Measurements from ENCODE around the gene IFT27. TPM values are rescaled to one million over a fixed set of nuclear protein-coding genes. Genes with fewer than 3 reads are reported as not detected.

The IFT27 gene
- total and polyA plus RNA-seq, 2 experiments from 2014 or later: 56.7 to 60.7 TPM

GRCh38 chr22:36806835-36807234 lies 30.9 kb upstream of the IFT27 start:
- DNase-seq (ENCODE audit: low read depth in 1 of 2, low spot score in 1 of 2): peak in 1 of 2 donors; percentile 42
- Histone ChIP-seq H3K4me3 (no peak overlapping the region), H3K9me3 (ENCODE audit: low read depth) (no peaks in the 10 kb centered on the region), H3K27me3 (no peaks in the 10 kb centered on the region), H3K27ac (no peak overlapping the region), H3K4me1 (ENCODE audit: low read depth) (peaks cover 6% of the 10 kb centered on the region), H3K36me3 (no peaks in the 10 kb centered on the region)
- no peak for TF ChIP-seq CTCF (IDR thresholded peaks at IDR 0.05; ENCODE audit: low read depth, low read length)

- no peak overlapping the region for H3K4me3 ChIP-seq
- no peaks in the 10 kb centered on the region for H3K27me3 ChIP-seq
- H3K36me3 ChIP-seq: no peaks in the 10 kb centered on the region
- no peaks in the 10 kb centered on the region for H3K4me1 ChIP-seq (ENCODE audit: low read depth)
- no peak overlapping the region for H3K27ac ChIP-seq
- DNase-seq (ENCODE audit: low read depth in 1 of 2, low spot score in 1 of 2): no peak
- no peaks in the 10 kb centered on the region for H3K9me3 ChIP-seq (ENCODE audit: low read depth)
- TF ChIP-seq CTCF (IDR thresholded peaks at IDR 0.05; ENCODE audit: low read depth, low read length): no peak
Observed at GRCh38 chr22:36803358-36803757, 27.4 kb upstream of the IFT27 start.

- no peak for TF ChIP-seq CTCF (IDR thresholded peaks at IDR 0.05; ENCODE audit: low read depth, low read length)
- Histone ChIP-seq H3K9me3 (ENCODE audit: low read depth) (no peaks in the 10 kb centered on the region), H3K4me1 (ENCODE audit: low read depth) (peaks cover 4% of the 10 kb centered on the region), H3K4me3 (no peak overlapping the region), H3K27ac (no peak overlapping the region), H3K27me3 (no peaks in the 10 kb centered on the region), H3K36me3 (no peaks in the 10 kb centered on the region)
- no peak for DNase-seq (ENCODE audit: low read depth in 1 of 2, low spot score in 1 of 2)
Observed at GRCh38 chr22:36798674-36799066, 22.8 kb upstream of the IFT27 start.

GRCh38 chr22:36797911-36798673 lies 22.2 kb upstream of the IFT27 start:
- Histone ChIP-seq H3K9me3 (ENCODE audit: low read depth) (no peaks in the 10 kb centered on the region), H3K4me3 (no peak overlapping the region), H3K27me3 (no peaks in the 10 kb centered on the region), H3K36me3 (no peaks in the 10 kb centered on the region), H3K27ac (no peak overlapping the region), H3K4me1 (ENCODE audit: low read depth) (peaks cover 4% of the 10 kb centered on the region)
- DNase-seq (ENCODE audit: low read depth in 1 of 2, low spot score in 1 of 2): no peak
- no peak for TF ChIP-seq CTCF (IDR thresholded peaks at IDR 0.05; ENCODE audit: low read depth, low read length)

- no peak for TF ChIP-seq CTCF (IDR thresholded peaks at IDR 0.05; ENCODE audit: low read depth, low read length)
Observed at GRCh38 chr22:36797374-36797773, 21.5 kb upstream of the IFT27 start.

More at GRCh38 chr22:36797374-36797773, 21.5 kb upstream of the IFT27 start:
- Histone ChIP-seq H3K9me3 (ENCODE audit: low read depth) (no peaks in the 10 kb centered on the region), H3K4me3 (no peak overlapping the region), H3K36me3 (no peaks in the 10 kb centered on the region), H3K27me3 (no peaks in the 10 kb centered on the region), H3K4me1 (ENCODE audit: low read depth) (peaks cover 4% of the 10 kb centered on the region), H3K27ac (no peak overlapping the region)
- no peak for DNase-seq (ENCODE audit: low read depth in 1 of 2, low spot score in 1 of 2)

Measured in cardiac muscle cell (in vitro differentiated cells and primary cell).